Mesendoderm (in vitro differentiated cells): ENCODE results near the gene TNIP3.

Source experiments
- DNase-seq: peaks from one replicate; pipeline ENCODE4 v3.0.0; 2013
- H2AK5ac ChIP-seq: 2 replicates; pipeline ENCODE4 v1.6.1; 2013; ENCODE audit warnings: low read length, inconsistent platforms
- H2BK120ac ChIP-seq: 2 replicates; pipeline ENCODE4 v1.6.1; 2013; ENCODE audit warnings: low read depth, mild to moderate bottlenecking, low read length, moderate library complexity, mixed read lengths
- H2BK15ac ChIP-seq: replicated peaks from 2 replicates; pipeline ENCODE4 v1.6.1; 2013; ENCODE audit warnings: low read depth, mild to moderate bottlenecking, moderate library complexity
- H2BK5ac ChIP-seq: 2 replicates; pipeline ENCODE4 v1.6.1; 2013; ENCODE audit warnings: low read length, inconsistent platforms
- H3K18ac ChIP-seq: 2 replicates; pipeline ENCODE4 v1.6.1; 2013; ENCODE audit warnings: mild to moderate bottlenecking, low read length, mixed read lengths
- H3K23ac ChIP-seq: one replicate; pipeline ENCODE4 v1.6.1; 2013; ENCODE audit warnings: low read length
- H3K27ac ChIP-seq: 2 replicates; pipeline ENCODE4 v1.5.1; 2013; ENCODE audit warnings: low read depth, mild to moderate bottlenecking, inconsistent platforms, low read length, moderate library complexity
- H3K27me3 ChIP-seq: 2 replicates; pipeline ENCODE4 v1.6.1; 2013; ENCODE audit warnings: low read length, control low read depth, mild to moderate bottlenecking, inconsistent platforms; ENCODE audit not compliant: insufficient read depth, poor library complexity
- H3K36me3 ChIP-seq: 2 replicates; pipeline ENCODE4 v1.6.1; 2013; ENCODE audit warnings: low read length, inconsistent platforms; ENCODE audit not compliant: control insufficient read depth, insufficient read depth
- H3K4ac ChIP-seq: one replicate; pipeline ENCODE4 v1.6.1; 2013; ENCODE audit warnings: low read depth, mild to moderate bottlenecking, low read length, moderate library complexity
- H3K4me1 ChIP-seq: 2 replicates; pipeline ENCODE4 v1.6.1; 2013; ENCODE audit warnings: low read depth, low read length, inconsistent platforms; ENCODE audit not compliant: control insufficient read depth
- H3K4me2 ChIP-seq: 2 replicates; pipeline ENCODE4 v1.6.1; 2013; ENCODE audit warnings: low read length
- H3K4me3 ChIP-seq: 2 replicates; pipeline ENCODE4 v1.5.1; 2013; ENCODE audit warnings: mild to moderate bottlenecking, low read length
- H3K56ac ChIP-seq: one replicate; pipeline ENCODE4 v1.6.1; 2013; ENCODE audit warnings: low read length
- H3K79me1 ChIP-seq: 2 replicates; pipeline ENCODE4 v1.6.1; 2013; ENCODE audit warnings: low read length, inconsistent platforms
- H3K79me2 ChIP-seq: 2 replicates; pipeline ENCODE4 v1.6.1; 2013; ENCODE audit warnings: mild to moderate bottlenecking, low read length; ENCODE audit not compliant: control insufficient read depth, insufficient read depth
- H3K9ac ChIP-seq: 2 replicates; pipeline ENCODE4 v1.6.1; 2013; ENCODE audit warnings: low read length, inconsistent platforms
- H4K5ac ChIP-seq: one replicate; pipeline ENCODE4 v1.6.1; 2013; ENCODE audit warnings: low read length
- H4K8ac ChIP-seq: one replicate; pipeline ENCODE4 v1.6.1; 2013; ENCODE audit warnings: low read depth, mild to moderate bottlenecking, control low read depth, low read length, moderate library complexity
- WGBS: extraction: QIAGEN DNeasy Blood & Tissue Kit; methylation state at CpG from one replicate; pipeline ENCODE4 v1.1.7; 2013; ENCODE audit warnings: low lambda C conversion rate, missing lambda C conversion rate; ENCODE audit not compliant: insufficient coverage; ENCODE audit errors: extremely low coverage; 5-methylcytosine and 5-hydroxymethylcytosine counted together

Gene TNIP3

DNA sequence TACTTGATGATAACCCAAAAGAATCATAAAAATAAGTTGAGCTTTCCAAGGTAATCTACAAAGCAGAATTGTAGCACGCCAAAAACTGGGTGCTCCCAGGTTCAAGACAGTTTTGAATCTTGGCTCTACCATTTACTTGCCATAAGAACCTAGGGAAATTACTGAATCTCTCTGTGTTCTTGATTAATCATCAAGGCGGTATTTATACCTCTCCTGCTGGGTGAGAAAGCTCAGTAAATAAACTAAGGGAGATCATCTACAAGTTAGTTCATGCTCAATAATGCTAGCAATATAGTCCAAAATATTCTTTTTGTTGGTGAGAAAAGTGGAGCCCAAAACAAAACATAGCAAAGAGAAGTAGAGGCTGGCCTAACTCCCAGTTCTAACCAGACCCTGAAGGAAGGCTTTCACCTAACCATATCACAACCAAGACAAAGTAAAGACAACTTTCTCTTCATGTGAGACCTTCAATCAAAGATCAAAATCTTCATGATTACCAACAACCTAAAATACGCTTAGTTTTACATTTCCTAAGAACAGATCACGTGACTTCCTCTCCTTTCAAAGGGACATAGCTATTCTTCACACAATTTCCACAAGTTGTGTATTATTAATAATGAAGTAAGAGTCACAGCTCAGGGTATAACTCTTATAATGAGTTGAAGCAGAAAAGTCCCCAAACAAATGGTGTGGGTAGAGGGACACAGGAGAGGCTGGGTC, 34.4 kb downstream of the TNIP3 start:
- H4K5ac ChIP-seq: no peak overlapping the region
- no peak overlapping the region for H3K9ac ChIP-seq
- no peak overlapping the region for H3K56ac ChIP-seq
- no peak overlapping the region for H3K4ac ChIP-seq
- no peak overlapping the region for H4K8ac ChIP-seq
- H3K4me3 ChIP-seq: no peak overlapping the region
- no peak overlapping the region for H3K4me2 ChIP-seq
- no peak for DNase-seq
- no peaks in the 10 kb centered on the region for H3K4me1 ChIP-seq
- H2BK15ac ChIP-seq: no peak overlapping the region
- H3K79me1 ChIP-seq: no peaks in the 10 kb centered on the region
- no peak overlapping the region for H3K27ac ChIP-seq
- no CpG with 5 or more reads among the region's 4 CpGs for WGBS
- H3K18ac ChIP-seq: no peak overlapping the region
- H3K36me3 ChIP-seq: no peaks in the 10 kb centered on the region
- no peak overlapping the region for H2BK120ac ChIP-seq
- H3K23ac ChIP-seq: no peak overlapping the region
- H3K79me2 ChIP-seq: no peaks in the 10 kb centered on the region
- no peak overlapping the region for H2BK5ac ChIP-seq
- H2AK5ac ChIP-seq: no peak overlapping the region
- H3K27me3 ChIP-seq: no peaks in the 10 kb centered on the region

DNA sequence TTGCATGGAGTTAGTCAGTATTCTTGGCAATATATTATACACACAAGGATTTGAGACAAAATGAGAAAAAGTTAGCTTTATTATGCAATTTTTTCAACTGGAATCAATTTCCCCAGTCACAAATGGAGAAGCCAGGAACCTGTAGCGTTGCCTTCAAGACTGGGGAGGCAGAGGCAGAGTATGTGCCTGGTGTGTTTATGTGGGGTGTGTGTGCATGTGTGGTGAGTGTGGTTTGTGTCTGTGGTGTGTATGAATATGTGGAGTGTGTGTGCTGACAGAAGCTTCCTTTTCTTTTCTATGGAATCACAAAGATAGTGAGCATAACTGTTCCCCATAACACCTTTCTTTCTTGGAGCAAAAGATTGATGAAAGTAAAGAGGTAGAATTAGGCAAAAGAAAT, 37.0 kb downstream of the TNIP3 start:
- H3K4me3 ChIP-seq: no peak overlapping the region
- no peaks in the 10 kb centered on the region for H3K36me3 ChIP-seq
- H3K27ac ChIP-seq: no peak overlapping the region
- no peak overlapping the region for H3K4me2 ChIP-seq
- no peak overlapping the region for H4K8ac ChIP-seq
- no peaks in the 10 kb centered on the region for H3K79me1 ChIP-seq
- no peak overlapping the region for H3K56ac ChIP-seq
- H3K27me3 ChIP-seq: no peaks in the 10 kb centered on the region
- no peak overlapping the region for H2BK120ac ChIP-seq
- no peak overlapping the region for H3K9ac ChIP-seq
- H2BK5ac ChIP-seq: no peak overlapping the region
- DNase-seq: no peak
- no peak overlapping the region for H2BK15ac ChIP-seq
- no peak overlapping the region for H3K18ac ChIP-seq
- no peaks in the 10 kb centered on the region for H3K79me2 ChIP-seq
- H2AK5ac ChIP-seq: no peak overlapping the region
- no CpG with 5 or more reads among the region's 1 CpG for WGBS
- no peak overlapping the region for H4K5ac ChIP-seq
- H3K23ac ChIP-seq: no peak overlapping the region
- H3K4ac ChIP-seq: no peak overlapping the region
- H3K4me1 ChIP-seq: no peaks in the 10 kb centered on the region

DNA sequence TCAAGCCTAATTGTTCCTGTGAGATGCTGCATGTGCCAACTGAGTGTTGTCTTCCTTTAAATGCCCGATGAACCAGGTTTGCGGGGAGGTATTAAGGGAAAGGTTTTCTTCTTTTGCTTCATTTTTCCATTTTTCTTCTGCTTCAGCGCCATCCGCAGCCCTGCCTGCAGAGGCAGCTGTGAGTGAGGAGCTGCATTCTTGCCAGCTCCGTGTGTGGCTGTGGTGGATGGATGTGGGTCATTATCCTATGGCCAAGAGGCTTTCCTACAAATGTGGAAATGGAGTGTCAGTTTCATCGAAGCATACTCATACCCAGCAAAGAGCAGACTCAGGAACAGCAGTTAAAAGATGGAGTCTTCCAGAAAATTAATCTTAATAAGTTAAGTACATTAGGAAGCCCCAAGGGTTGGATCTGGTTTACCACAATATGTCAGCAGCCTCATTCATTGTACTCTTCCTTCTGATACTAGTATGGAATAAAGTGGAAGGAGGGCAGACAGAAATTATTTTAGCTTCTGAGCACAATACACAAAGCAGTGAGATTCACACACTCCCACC, 37.6 kb downstream of the TNIP3 start:
- no peak overlapping the region for H3K4ac ChIP-seq
- no peak overlapping the region for H3K18ac ChIP-seq
- H3K4me1 ChIP-seq: no peaks in the 10 kb centered on the region
- H2BK120ac ChIP-seq: no peak overlapping the region
- no peak overlapping the region for H3K23ac ChIP-seq
- H3K27me3 ChIP-seq: no peaks in the 10 kb centered on the region
- no peak overlapping the region for H2BK15ac ChIP-seq
- no peak overlapping the region for H3K4me3 ChIP-seq
- no CpG with 5 or more reads among the region's 6 CpGs for WGBS
- H3K56ac ChIP-seq: no peak overlapping the region
- no peaks in the 10 kb centered on the region for H3K79me1 ChIP-seq
- H4K5ac ChIP-seq: no peak overlapping the region
- no peak overlapping the region for H3K4me2 ChIP-seq
- H3K79me2 ChIP-seq: no peaks in the 10 kb centered on the region
- no peak overlapping the region for H4K8ac ChIP-seq
- H3K27ac ChIP-seq: no peak overlapping the region
- no peaks in the 10 kb centered on the region for H3K36me3 ChIP-seq
- H2AK5ac ChIP-seq: no peak overlapping the region
- H2BK5ac ChIP-seq: no peak overlapping the region
- no peak overlapping the region for H3K9ac ChIP-seq
- no peak for DNase-seq

DNA sequence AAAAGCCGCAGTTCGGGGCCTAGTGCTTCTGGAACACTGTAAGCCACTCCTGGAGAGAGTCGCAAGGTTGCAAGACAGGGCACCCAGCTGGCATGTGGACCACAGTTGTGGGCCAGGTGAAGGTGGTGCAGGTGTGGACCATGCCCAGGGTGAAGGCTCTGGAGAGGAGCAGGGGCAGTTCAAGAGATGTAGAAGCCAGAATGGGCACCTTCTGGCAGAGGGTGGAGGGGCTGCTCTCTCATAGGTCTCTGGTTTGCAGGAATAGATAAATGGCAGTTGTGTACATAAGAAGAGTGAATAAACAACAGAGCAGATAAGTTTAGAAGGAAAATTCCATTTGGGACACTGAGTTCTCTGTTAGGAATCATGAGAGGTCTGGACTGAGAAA, 38.6 kb downstream of the TNIP3 start:
- Histone ChIP-seq H3K4me3 (no peak overlapping the region), H2BK120ac (no peak overlapping the region), H2BK15ac (no peak overlapping the region), H3K27me3 (no peaks in the 10 kb centered on the region), H3K9ac (no peak overlapping the region), H3K36me3 (no peaks in the 10 kb centered on the region), H3K23ac (no peak overlapping the region), H3K79me2 (no peaks in the 10 kb centered on the region), H3K27ac (no peak overlapping the region), H3K4me1 (no peaks in the 10 kb centered on the region), H4K8ac (no peak overlapping the region), H3K4me2 (no peak overlapping the region), H2AK5ac (no peak overlapping the region), H3K18ac (no peak overlapping the region), H3K4ac (no peak overlapping the region), H4K5ac (no peak overlapping the region), H2BK5ac (no peak overlapping the region), H3K56ac (no peak overlapping the region), H3K79me1 (no peaks in the 10 kb centered on the region)
- no CpG with 5 or more reads among the region's 3 CpGs for WGBS
- DNase-seq: no peak

DNA sequence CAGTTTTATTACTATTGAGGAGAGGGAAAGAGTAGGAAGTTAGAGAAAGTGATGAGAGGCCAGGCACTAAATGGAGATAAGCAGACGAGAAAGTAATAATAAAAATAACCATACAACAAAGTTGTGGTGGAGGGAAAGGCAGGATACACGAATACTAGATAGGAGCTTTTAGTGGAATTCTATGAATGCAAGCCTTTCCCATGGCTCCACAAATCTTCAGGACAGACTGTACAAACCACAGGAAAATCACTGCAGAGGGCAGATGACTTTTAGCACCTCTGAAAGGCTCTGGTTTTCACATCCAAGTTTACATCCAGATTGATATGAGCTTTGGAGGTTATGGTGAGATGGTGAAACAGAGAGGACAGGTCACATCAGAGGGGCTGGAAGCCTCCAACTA, 41.5 kb downstream of the TNIP3 start:
- Histone ChIP-seq H3K4ac (no peak overlapping the region), H3K79me1 (no peaks in the 10 kb centered on the region), H3K27me3 (no peaks in the 10 kb centered on the region), H2BK15ac (no peak overlapping the region), H3K4me2 (no peak overlapping the region), H3K18ac (no peak overlapping the region), H3K27ac (no peak overlapping the region), H3K4me3 (no peak overlapping the region), H2BK5ac (no peak overlapping the region), H2AK5ac (no peak overlapping the region), H3K79me2 (no peaks in the 10 kb centered on the region), H4K8ac (no peak overlapping the region), H3K56ac (no peak overlapping the region), H3K23ac (no peak overlapping the region), H3K9ac (no peak overlapping the region), H2BK120ac (no peak overlapping the region), H3K36me3 (no peaks in the 10 kb centered on the region), H4K5ac (no peak overlapping the region), H3K4me1 (no peaks in the 10 kb centered on the region)
- no peak for DNase-seq
- no CpG with 5 or more reads among the region's 2 CpGs for WGBS

DNA sequence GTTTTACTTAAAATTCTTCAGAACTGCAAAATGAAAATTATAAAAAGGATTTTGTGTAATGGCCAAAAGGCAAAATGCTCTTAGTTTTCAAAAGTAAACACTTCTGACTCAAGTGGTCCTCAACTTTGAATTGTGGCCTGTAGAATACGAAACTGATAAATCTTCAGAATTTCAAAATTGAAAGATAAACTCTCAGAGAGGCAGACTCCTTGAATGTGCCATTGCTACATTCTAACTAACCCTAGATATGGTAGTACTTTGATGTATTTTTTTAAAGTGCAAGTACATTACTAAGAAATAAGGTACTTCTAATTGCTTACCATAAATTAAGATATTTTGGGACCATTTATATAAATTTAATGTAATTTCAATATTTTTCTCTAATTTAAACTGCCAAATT, 44.4 kb downstream of the TNIP3 start:
- no peak overlapping the region for H3K27ac ChIP-seq
- no CpG with 5 or more reads among the region's 1 CpG for WGBS
- H3K27me3 ChIP-seq: no peaks in the 10 kb centered on the region
- no peak overlapping the region for H3K9ac ChIP-seq
- no peak overlapping the region for H3K4ac ChIP-seq
- no peaks in the 10 kb centered on the region for H3K36me3 ChIP-seq
- H4K5ac ChIP-seq: no peak overlapping the region
- no peak overlapping the region for H2BK120ac ChIP-seq
- DNase-seq: no peak
- H3K4me2 ChIP-seq: no peak overlapping the region
- no peak overlapping the region for H3K23ac ChIP-seq
- H3K4me3 ChIP-seq: no peak overlapping the region
- H3K79me2 ChIP-seq: no peaks in the 10 kb centered on the region
- H3K4me1 ChIP-seq: no peaks in the 10 kb centered on the region
- no peak overlapping the region for H2BK5ac ChIP-seq
- no peak overlapping the region for H3K18ac ChIP-seq
- H2BK15ac ChIP-seq: no peak overlapping the region
- H3K56ac ChIP-seq: no peak overlapping the region
- no peak overlapping the region for H4K8ac ChIP-seq
- no peaks in the 10 kb centered on the region for H3K79me1 ChIP-seq
- H2AK5ac ChIP-seq: no peak overlapping the region
